GM23338 (cell line): Measurements from ENCODE around the gene MARCKS. TPM values are rescaled to one million over a fixed set of nuclear protein-coding genes. Genes with fewer than 3 reads are reported as not detected.

Experiments
- ATAC-seq: fragments of 200-7000 bp; cut with Tn5 transposase; 3 replicates; pipeline ENCODE4 v1.9.1; 2020
- DNase-seq: peaks from one replicate; pipeline ENCODE4 v3.0.0-alpha.2; 2015; ENCODE audit warnings: low spot score
- H2AFZ ChIP-seq: fragments of 200-600 bp; sonication (generic); 2 replicates; pipeline ENCODE4 v1.8.0; 2016; ENCODE audit warnings: antibody characterized with exemption, mild to moderate bottlenecking, moderate library complexity
- H3F3A ChIP-seq: fragments of 200-600 bp; sonication (generic); replicated peaks from 2 replicates; pipeline ENCODE4 v1.8.0; 2017; ENCODE audit warnings: antibody characterized with exemption, mixed run types, low read depth
- H3K27ac ChIP-seq: fragments of 200-600 bp; sonication (generic); 2 replicates; pipeline ENCODE4 v1.6.1; 2016; ENCODE audit warnings: low read depth
- H3K27me3 ChIP-seq: fragments of 200-600 bp; sonication (generic); 2 replicates; pipeline ENCODE4 v1.8.0; 2016; ENCODE audit warnings: mild to moderate bottlenecking, mixed run types, moderate library complexity; ENCODE audit not compliant: insufficient read depth
- H3K36me3 ChIP-seq: fragments of 200-600 bp; sonication (generic); 2 replicates; pipeline ENCODE4 v1.8.0; 2016; ENCODE audit warnings: mild to moderate bottlenecking; ENCODE audit not compliant: insufficient read depth
- H3K4me1 ChIP-seq: fragments of 200-600 bp; sonication (generic); 2 replicates; pipeline ENCODE4 v1.8.0; 2016; ENCODE audit warnings: mild to moderate bottlenecking, moderate library complexity; ENCODE audit not compliant: insufficient read depth
- H3K4me2 ChIP-seq: fragments of 200-600 bp; sonication (generic); 2 replicates; pipeline ENCODE4 v1.7.1; 2017; ENCODE audit warnings: mixed run types
- H3K4me3 ChIP-seq: fragments of 200-600 bp; sonication (generic); 2 replicates; pipeline ENCODE4 v1.6.1; 2016; ENCODE audit warnings: mixed run types
- H3K79me2 ChIP-seq: fragments of 200-600 bp; sonication (generic); replicated peaks from 2 replicates; pipeline ENCODE4 v1.8.0; 2017; ENCODE audit warnings: mild to moderate bottlenecking; ENCODE audit not compliant: insufficient read depth
- H3K9me2 ChIP-seq: fragments of 200-600 bp; sonication (generic); 2 replicates; pipeline ENCODE4 v1.8.0; 2017; ENCODE audit not compliant: insufficient read depth
- H4K20me1 ChIP-seq: fragments of 200-600 bp; sonication (generic); replicated peaks from 2 replicates; pipeline ENCODE4 v1.8.0; 2017; ENCODE audit warnings: mild to moderate bottlenecking; ENCODE audit not compliant: insufficient read depth
- H3K27ac Mint-ChIP-seq: 2 replicates; pipeline ENCODE4 v1.8.0; 2020; ENCODE audit warnings: inconsistent platforms, mild to moderate bottlenecking, moderate library complexity, mixed read lengths
- H3K27me3 Mint-ChIP-seq: 3 replicates; pipeline ENCODE4 v1.8.0; 2022; ENCODE audit warnings: low read depth, mild to moderate bottlenecking, moderate library complexity, mixed read lengths, inconsistent platforms; ENCODE audit not compliant: insufficient read depth, poor library complexity
- H3K36me3 Mint-ChIP-seq: 3 replicates; pipeline ENCODE4 v1.8.0; 2021; ENCODE audit warnings: low read depth, mild to moderate bottlenecking, inconsistent platforms, moderate library complexity, mixed read lengths
- H3K4me1 Mint-ChIP-seq: 3 replicates; pipeline ENCODE4 v1.8.0; 2020; ENCODE audit warnings: mild to moderate bottlenecking, inconsistent platforms, mixed read lengths
- H3K4me3 Mint-ChIP-seq: 3 replicates; pipeline ENCODE4 v1.8.0; 2021; ENCODE audit warnings: moderate library complexity, mild to moderate bottlenecking, inconsistent platforms, mixed read lengths
- H3K9me3 Mint-ChIP-seq: 3 replicates; pipeline ENCODE4 v1.8.0; 2020; ENCODE audit warnings: moderate library complexity, mild to moderate bottlenecking, inconsistent platforms, mixed read lengths
- CTCF ChIP-seq, 2 experiments: fragments of 200-600 bp in 1 of 2; sonication (generic) in 1 of 2; conservative IDR thresholded peaks; 2 replicates each; pipeline versions ENCODE4 v1.5.1 to v1.6.1; 2016 to 2017; ENCODE audit warnings: antibody characterized with exemption in 2 of 2, low read depth in 2 of 2, mild to moderate bottlenecking in 2 of 2, moderate library complexity in 1 of 2
- POLR2AphosphoS5 ChIP-seq: IDR thresholded peaks from 2 replicates; pipeline ENCODE4 v1.6.1; 2016; ENCODE audit warnings: antibody characterized with exemption, low read depth
- polyA plus RNA-seq: library from polyadenylated mRNA; unstranded; fragments of >200 nt; fragmentation: Nextera tagmentation; extraction: Ambion mirVana; gene quantifications from 2 replicates; pipeline ENCODE4 v1.2.1, GENCODE V29; 2016
- total RNA-seq: library from RNA; depleted of rRNA; stranded (reverse); fragments of >200 nt; shearing (Covaris generic); gene quantifications from 2 replicates; pipeline ENCODE4 v1.2.3, GENCODE V29; 2014
- TF ChIP-seq, protein P1 (sequence below): fragments of 250-450 bp; sonication (Bioruptor Pico); IDR thresholded peaks from 2 replicates; pipeline ENCODE4 v1.5.0; 2020; ENCODE audit warnings: mild to moderate bottlenecking, moderate library complexity

The MARCKS gene
- total and polyA plus RNA-seq, 2 experiments from 2014 or later = 71.5 to 85.9 TPM

DNA sequence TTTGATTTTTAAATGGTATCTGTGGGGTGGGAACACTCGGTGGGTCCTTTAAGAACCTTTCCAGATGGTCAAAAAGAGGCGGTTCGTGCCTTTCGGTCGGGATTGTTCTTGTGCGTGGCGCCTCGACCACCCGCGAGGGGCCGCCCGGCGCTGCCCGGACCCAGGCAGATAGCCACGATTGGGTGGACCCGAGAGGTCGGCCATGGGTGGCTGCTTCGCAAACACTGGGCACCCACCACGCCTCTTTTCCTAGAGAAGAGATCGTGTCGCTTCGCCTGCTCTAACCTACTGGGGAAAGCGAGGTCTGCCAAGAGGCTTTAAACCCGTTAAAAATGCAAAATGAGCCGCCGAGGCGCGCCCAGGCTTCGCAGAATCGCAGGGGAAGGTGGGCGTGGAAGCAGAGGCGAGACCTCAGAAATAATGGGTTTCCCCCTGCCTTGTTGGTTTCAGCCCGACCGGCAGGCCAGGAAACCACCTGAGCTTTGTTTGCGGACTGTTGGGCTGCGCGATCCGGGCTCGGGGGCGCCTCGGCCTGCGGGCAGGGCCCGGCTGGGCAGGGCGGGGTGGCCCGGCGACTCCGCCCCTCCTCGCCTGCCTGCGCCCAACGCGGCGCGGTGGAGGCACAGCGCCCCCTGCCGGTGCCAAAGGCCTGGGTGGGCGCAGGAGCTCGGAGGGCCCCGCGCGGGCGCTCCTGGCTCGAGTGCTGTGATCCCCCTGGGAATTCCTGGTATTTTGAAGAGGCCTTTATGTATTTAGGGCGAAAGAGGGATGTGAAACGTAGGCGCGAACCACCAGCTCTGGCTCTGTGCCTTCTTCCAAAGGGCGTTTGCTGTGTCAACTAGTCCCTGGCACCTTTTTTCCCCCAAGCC is 1.6 kb downstream of the MARCKS start:
- peaks cover 45% of the 10 kb centered on the region for H3K79me2 ChIP-seq
- H3K9me2 ChIP-seq = no peaks in the 10 kb centered on the region

More for the DNA sequence above, 1.6 kb downstream of the MARCKS start:
- Histone ChIP-seq H3K4me3 (peak overlapping the region; percentile 95), H3K27ac (peak overlapping the region; percentile 97), H3K4me2 (peak overlapping the region; percentile 93), H3F3A (peaks cover 5% of the 10 kb centered on the region), H3K27me3 (peaks cover 32% of the 10 kb centered on the region), H3K4me1 (0 out of 2 replicates have a peak, but pooled peaks cover 8% of the 10 kb centered on the region), H4K20me1 (peaks cover 6% of the 10 kb centered on the region; the same call in 1 of the 2 replicates), H3K36me3 (0 out of 2 replicates have a peak, but pooled peaks cover 5% of the 10 kb centered on the region), H2AFZ (no peak overlapping the region)
- Mint-ChIP-seq H3K27ac (no peak overlapping the region), H3K4me3 (no peak overlapping the region; the same call in 1 of the 3 replicates), H3K27me3 (peaks cover 13% of the 10 kb centered on the region), H3K4me1 (peaks cover 17% of the 10 kb centered on the region), H3K36me3 (peaks cover 24% of the 10 kb centered on the region), H3K9me3 (peaks cover 7% of the 10 kb centered on the region; the same call in 2 of the 3 replicates)
- peak; percentile 79 to 89 for TF ChIP-seq CTCF (conservative IDR thresholded peaks at IDR 0.05; ENCODE audit: low read depth in 2 of 2)
- TF ChIP-seq POLR2AphosphoS5 = peak; percentile 71; the same call in 1 of the 2 replicates
- TF ChIP-seq, protein P1, sequence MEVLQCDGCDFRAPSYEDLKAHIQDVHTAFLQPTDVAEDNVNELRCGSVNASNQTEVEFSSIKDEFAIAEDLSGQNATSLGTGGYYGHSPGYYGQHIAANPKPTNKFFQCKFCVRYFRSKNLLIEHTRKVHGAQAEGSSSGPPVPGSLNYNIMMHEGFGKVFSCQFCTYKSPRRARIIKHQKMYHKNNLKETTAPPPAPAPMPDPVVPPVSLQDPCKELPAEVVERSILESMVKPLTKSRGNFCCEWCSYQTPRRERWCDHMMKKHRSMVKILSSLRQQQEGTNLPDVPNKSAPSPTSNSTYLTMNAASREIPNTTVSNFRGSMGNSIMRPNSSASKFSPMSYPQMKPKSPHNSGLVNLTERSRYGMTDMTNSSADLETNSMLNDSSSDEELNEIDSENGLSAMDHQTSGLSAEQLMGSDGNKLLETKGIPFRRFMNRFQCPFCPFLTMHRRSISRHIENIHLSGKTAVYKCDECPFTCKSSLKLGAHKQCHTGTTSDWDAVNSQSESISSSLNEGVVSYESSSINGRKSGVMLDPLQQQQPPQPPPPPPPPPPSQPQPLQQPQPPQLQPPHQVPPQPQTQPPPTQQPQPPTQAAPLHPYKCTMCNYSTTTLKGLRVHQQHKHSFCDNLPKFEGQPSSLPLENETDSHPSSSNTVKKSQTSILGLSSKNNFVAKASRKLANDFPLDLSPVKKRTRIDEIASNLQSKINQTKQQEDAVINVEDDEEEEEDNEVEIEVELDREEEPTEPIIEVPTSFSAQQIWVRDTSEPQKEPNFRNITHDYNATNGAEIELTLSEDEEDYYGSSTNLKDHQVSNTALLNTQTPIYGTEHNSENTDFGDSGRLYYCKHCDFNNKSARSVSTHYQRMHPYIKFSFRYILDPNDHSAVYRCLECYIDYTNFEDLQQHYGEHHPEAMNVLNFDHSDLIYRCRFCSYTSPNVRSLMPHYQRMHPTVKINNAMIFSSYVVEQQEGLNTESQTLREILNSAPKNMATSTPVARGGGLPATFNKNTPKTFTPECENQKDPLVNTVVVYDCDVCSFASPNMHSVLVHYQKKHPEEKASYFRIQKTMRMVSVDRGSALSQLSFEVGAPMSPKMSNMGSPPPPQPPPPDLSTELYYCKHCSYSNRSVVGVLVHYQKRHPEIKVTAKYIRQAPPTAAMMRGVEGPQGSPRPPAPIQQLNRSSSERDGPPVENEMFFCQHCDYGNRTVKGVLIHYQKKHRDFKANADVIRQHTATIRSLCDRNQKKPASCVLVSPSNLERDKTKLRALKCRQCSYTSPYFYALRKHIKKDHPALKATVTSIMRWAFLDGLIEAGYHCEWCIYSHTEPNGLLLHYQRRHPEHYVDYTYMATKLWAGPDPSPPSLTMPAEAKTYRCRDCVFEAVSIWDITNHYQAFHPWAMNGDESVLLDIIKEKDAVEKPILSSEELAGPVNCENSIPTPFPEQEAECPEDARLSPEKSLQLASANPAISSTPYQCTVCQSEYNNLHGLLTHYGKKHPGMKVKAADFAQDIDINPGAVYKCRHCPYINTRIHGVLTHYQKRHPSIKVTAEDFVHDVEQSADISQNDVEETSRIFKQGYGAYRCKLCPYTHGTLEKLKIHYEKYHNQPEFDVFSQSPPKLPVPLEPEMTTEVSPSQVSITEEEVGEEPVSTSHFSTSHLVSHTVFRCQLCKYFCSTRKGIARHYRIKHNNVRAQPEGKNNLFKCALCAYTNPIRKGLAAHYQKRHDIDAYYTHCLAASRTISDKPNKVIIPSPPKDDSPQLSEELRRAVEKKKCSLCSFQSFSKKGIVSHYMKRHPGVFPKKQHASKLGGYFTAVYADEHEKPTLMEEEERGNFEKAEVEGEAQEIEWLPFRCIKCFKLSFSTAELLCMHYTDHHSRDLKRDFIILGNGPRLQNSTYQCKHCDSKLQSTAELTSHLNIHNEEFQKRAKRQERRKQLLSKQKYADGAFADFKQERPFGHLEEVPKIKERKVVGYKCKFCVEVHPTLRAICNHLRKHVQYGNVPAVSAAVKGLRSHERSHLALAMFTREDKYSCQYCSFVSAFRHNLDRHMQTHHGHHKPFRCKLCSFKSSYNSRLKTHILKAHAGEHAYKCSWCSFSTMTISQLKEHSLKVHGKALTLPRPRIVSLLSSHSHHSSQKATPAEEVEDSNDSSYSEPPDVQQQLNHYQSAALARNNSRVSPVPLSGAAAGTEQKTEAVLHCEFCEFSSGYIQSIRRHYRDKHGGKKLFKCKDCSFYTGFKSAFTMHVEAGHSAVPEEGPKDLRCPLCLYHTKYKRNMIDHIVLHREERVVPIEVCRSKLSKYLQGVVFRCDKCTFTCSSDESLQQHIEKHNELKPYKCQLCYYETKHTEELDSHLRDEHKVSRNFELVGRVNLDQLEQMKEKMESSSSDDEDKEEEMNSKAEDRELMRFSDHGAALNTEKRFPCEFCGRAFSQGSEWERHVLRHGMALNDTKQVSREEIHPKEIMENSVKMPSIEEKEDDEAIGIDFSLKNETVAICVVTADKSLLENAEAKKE = no peak
- DNase-seq = peak; percentile 94
- peak; percentile 79 for ATAC-seq
